HepG2 (cell line): ENCODE data around the gene GATA1. TPM values are rescaled to one million over a fixed set of nuclear protein-coding genes. Genes with fewer than 3 reads are reported as not detected.

ENCODE experiments used
- AGO1 ChIP-seq: fragments of 200-400 bp; formaldehyde crosslinking; IDR thresholded peaks from 2 replicates; pipeline ENCODE4 v1.6.1; 2017; ENCODE audit warnings: mild to moderate bottlenecking, low read depth, low read length, moderate library complexity; ENCODE audit not compliant: poor library complexity, severe bottlenecking
- AHR ChIP-seq: IDR thresholded peaks from 2 replicates; pipeline ENCODE4 v1.6.1; 2018; ENCODE audit warnings: missing genetic modification reagents, missing compliant biosample characterization
- CBX5 ChIP-seq: sonication (generic); formaldehyde crosslinking; IDR thresholded peaks from 2 replicates; pipeline ENCODE4 v1.4.0; 2020; ENCODE audit warnings: missing genetic modification reagents, borderline replicate concordance
- EHMT2 ChIP-seq: fragments of 200-600 bp; sonication (generic); IDR thresholded peaks from 2 replicates; pipeline ENCODE4 v1.7.0; 2017; ENCODE audit warnings: antibody characterized with exemption, low read depth, low read length, borderline replicate concordance
- EP300 ChIP-seq, 3 experiments: sonication (generic) in 1 of 3; formaldehyde crosslinking in 1 of 3; IDR thresholded peaks; 2 replicates each; pipeline versions ENCODE4 v1.5.1 to v1.6.1; 2011 to 2020; ENCODE audit warnings: low read depth in 2 of 3, low read length in 2 of 3, borderline replicate concordance in 1 of 3, improper control_type of control experiment in 1 of 3, mild to moderate bottlenecking in 1 of 3, missing genetic modification reagents in 1 of 3, moderate library complexity in 1 of 3
- FOXM1 ChIP-seq: sonication (generic); formaldehyde crosslinking; IDR thresholded peaks from 2 replicates; pipeline ENCODE4 v1.5.0; 2020; ENCODE audit warnings: missing genetic modification reagents
- HDAC2 ChIP-seq: sonication (generic); formaldehyde crosslinking; IDR thresholded peaks from 2 replicates; pipeline ENCODE4 v1.4.0; 2020; ENCODE audit warnings: missing genetic modification reagents
- KDM3A ChIP-seq: IDR thresholded peaks from 2 replicates; pipeline ENCODE4 v1.6.1; 2018; ENCODE audit warnings: low read depth, missing compliant biosample characterization
- MXD4 ChIP-seq: IDR thresholded peaks from 2 replicates; pipeline ENCODE4 v1.6.1; 2016; ENCODE audit warnings: mild to moderate bottlenecking, missing biosample characterization, missing genetic modification reagents
- SOX6 ChIP-seq, 2 experiments: fragments of 450-650 bp in 1 of 2; sonication (generic) in 1 of 2; formaldehyde crosslinking in 1 of 2; IDR thresholded peaks; 2 replicates each; pipeline versions ENCODE4 v1.4.0 to v1.6.1; 2017 to 2020; ENCODE audit warnings: antibody characterized with exemption in 1 of 2, mild to moderate bottlenecking in 1 of 2, missing genetic modification reagents in 1 of 2
- ZNF17 ChIP-seq: sonication (generic); formaldehyde crosslinking; IDR thresholded peaks from 2 replicates; pipeline ENCODE4 v1.5.0; 2020; ENCODE audit warnings: mild to moderate bottlenecking, missing genetic modification reagents
- ZNF282 ChIP-seq: fragments of 450-650 bp; IDR thresholded peaks from 2 replicates; pipeline ENCODE4 v1.6.1; 2018; ENCODE audit not compliant: partially characterized antibody
- ZNF549 ChIP-seq: sonication (generic); formaldehyde crosslinking; IDR thresholded peaks from 2 replicates; pipeline ENCODE4 v1.5.0; 2020; ENCODE audit warnings: missing genetic modification reagents
- ZNF558 ChIP-seq: sonication (generic); formaldehyde crosslinking; IDR thresholded peaks from 2 replicates; pipeline ENCODE4 v1.9.0; 2022; ENCODE audit warnings: mild to moderate bottlenecking, missing genetic modification reagents, borderline replicate concordance
- ZNF572 ChIP-seq: sonication (generic); formaldehyde crosslinking; IDR thresholded peaks from 2 replicates; pipeline ENCODE4 v1.5.1; 2020; ENCODE audit warnings: mild to moderate bottlenecking, missing genetic modification reagents
- ZNF747 ChIP-seq: sonication (generic); formaldehyde crosslinking; IDR thresholded peaks from 2 replicates; pipeline ENCODE4 v1.8.1; 2023; ENCODE audit warnings: missing genetic modification reagents, mild to moderate bottlenecking, borderline replicate concordance
- ZSCAN22 ChIP-seq: sonication (generic); formaldehyde crosslinking; IDR thresholded peaks from 2 replicates; pipeline ENCODE4 v1.4.0; 2020; ENCODE audit warnings: mild to moderate bottlenecking, missing genetic modification reagents
- polyA plus RNA-seq, 8 experiments: library from polyadenylated mRNA; depleted of rRNA in 3 of 8; stranded (reverse) in 7 of 8; unstranded in 1 of 8; fragments of >200 nt; fragmentation: Illumina TruSeq in 4 of 8; extraction: Trizol in 4 of 8; gene quantifications; 2 replicates each; pipeline versions ENCODE4 v1.2.1 to v1.2.3, GENCODE V29; 2011 to 2016; ENCODE audit warnings: low read depth in 4 of 8, missing spikeins in 1 of 8, mixed read lengths in 1 of 8; ENCODE audit not compliant: insufficient read depth in 1 of 8
- total RNA-seq, 5 experiments: library from RNA; depleted of rRNA; stranded (reverse); fragments of >200 nt; fragmentation: Illumina TruSeq; extraction: Trizol; gene quantifications; 2 replicates each; pipeline ENCODE4 v1.2.3, GENCODE V29; 2016; ENCODE audit warnings: low read depth in 1 of 5
- TF ChIP-seq, protein P1 (sequence below): sonication (generic); formaldehyde crosslinking; IDR thresholded peaks from 2 replicates; pipeline ENCODE4 v1.4.0; 2020; ENCODE audit warnings: missing genetic modification reagents
- TF ChIP-seq, protein P2 (sequence below): sonication (generic); formaldehyde crosslinking; IDR thresholded peaks from 2 replicates; pipeline ENCODE4 v1.4.0; 2020; ENCODE audit warnings: missing genetic modification reagents
- TF ChIP-seq, protein P3 (sequence below): sonication (generic); formaldehyde crosslinking; IDR thresholded peaks from 2 replicates; pipeline ENCODE4 v1.4.0; 2020; ENCODE audit warnings: missing genetic modification reagents
- TF ChIP-seq, protein P4 (sequence below): sonication (generic); formaldehyde crosslinking; IDR thresholded peaks from 2 replicates; pipeline ENCODE4 v1.4.0; 2020; ENCODE audit warnings: missing genetic modification reagents
- TF ChIP-seq, protein P5 (sequence below): sonication (generic); formaldehyde crosslinking; IDR thresholded peaks from 2 replicates; pipeline ENCODE4 v1.4.0; 2020; ENCODE audit warnings: mild to moderate bottlenecking, missing genetic modification reagents
- TF ChIP-seq, protein P6 (sequence below): sonication (generic); formaldehyde crosslinking; IDR thresholded peaks from 2 replicates; pipeline ENCODE4 v1.5.0; 2020; ENCODE audit warnings: missing genetic modification reagents, mild to moderate bottlenecking, borderline replicate concordance

Gene GATA1
- total and polyA plus RNA-seq, 2 of the 13 experiments (the other 11 are each of a cell fraction or from before 2014, with no cell fraction given), result 0.13 TPM; not detected in 1

DNA sequence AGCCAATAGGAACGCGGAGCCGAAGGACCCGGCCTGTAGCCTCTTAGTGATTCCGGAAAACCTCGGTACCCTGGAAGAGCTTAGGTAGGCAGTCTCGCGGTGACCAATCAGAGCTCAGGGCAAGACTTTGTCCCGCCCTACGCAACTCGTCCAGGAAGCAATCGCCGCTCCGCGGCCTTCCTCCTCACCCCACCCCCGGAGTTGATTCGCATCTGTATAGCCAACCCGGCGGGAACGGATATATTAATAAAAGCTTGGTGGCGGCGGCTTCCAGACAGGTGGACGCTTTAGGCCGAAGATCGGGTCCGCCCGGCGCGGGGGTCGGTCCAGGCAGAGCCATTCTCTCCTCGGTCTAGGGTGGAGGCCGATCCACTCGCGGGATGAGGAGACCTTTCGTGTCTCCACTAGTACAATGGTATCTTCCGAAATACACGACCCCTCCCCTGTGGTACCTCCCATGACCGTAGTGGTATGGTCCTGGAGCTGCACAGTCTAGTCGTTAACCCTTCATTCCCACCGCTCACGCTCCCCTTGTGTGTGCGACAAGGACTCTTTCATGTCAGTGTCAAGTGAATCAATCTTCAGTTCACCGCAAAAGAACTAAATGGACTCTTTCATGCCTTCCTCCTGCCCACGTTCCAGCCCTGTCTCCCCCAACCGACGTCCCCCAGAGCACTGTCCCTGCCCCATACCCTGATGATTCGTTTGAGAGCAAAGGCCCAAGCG lies 49.0 kb upstream of the GATA1 start (continued):
- TF ChIP-seq ZNF747 (CRISPR knock-in tag), result no peak
- no peak for TF ChIP-seq AGO1
- TF ChIP-seq ZSCAN22, result no peak
- no peak for TF ChIP-seq ZNF549 (CRISPR knock-in tag)
- TF ChIP-seq, protein P1, sequence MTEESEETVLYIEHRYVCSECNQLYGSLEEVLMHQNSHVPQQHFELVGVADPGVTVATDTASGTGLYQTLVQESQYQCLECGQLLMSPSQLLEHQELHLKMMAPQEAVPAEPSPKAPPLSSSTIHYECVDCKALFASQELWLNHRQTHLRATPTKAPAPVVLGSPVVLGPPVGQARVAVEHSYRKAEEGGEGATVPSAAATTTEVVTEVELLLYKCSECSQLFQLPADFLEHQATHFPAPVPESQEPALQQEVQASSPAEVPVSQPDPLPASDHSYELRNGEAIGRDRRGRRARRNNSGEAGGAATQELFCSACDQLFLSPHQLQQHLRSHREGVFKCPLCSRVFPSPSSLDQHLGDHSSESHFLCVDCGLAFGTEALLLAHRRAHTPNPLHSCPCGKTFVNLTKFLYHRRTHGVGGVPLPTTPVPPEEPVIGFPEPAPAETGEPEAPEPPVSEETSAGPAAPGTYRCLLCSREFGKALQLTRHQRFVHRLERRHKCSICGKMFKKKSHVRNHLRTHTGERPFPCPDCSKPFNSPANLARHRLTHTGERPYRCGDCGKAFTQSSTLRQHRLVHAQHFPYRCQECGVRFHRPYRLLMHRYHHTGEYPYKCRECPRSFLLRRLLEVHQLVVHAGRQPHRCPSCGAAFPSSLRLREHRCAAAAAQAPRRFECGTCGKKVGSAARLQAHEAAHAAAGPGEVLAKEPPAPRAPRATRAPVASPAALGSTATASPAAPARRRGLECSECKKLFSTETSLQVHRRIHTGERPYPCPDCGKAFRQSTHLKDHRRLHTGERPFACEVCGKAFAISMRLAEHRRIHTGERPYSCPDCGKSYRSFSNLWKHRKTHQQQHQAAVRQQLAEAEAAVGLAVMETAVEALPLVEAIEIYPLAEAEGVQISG (CRISPR knock-in tag), result peak; percentile 50
- no peak for TF ChIP-seq ZNF17
- TF ChIP-seq ZNF572, result no peak
- TF ChIP-seq KDM3A, result no peak
- TF ChIP-seq HDAC2 (CRISPR knock-in tag), result no peak
- TF ChIP-seq AHR (CRISPR knock-in tag), result no peak
- no peak for TF ChIP-seq EP300 (IDR thresholded peaks at IDR 0.05; ENCODE audit: low read depth in 2 of 2, low read length in 2 of 2)
- TF ChIP-seq EP300 (CRISPR knock-in tag; IDR thresholded peaks at IDR 0.05; ENCODE audit: borderline replicate concordance), result no peak
- no peak for TF ChIP-seq ZNF282
- TF ChIP-seq, protein P2, sequence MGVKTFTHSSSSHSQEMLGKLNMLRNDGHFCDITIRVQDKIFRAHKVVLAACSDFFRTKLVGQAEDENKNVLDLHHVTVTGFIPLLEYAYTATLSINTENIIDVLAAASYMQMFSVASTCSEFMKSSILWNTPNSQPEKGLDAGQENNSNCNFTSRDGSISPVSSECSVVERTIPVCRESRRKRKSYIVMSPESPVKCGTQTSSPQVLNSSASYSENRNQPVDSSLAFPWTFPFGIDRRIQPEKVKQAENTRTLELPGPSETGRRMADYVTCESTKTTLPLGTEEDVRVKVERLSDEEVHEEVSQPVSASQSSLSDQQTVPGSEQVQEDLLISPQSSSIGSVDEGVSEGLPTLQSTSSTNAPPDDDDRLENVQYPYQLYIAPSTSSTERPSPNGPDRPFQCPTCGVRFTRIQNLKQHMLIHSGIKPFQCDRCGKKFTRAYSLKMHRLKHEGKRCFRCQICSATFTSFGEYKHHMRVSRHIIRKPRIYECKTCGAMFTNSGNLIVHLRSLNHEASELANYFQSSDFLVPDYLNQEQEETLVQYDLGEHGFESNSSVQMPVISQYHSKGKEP, result no peak
- no peak for TF ChIP-seq FOXM1
- no peak for TF ChIP-seq EHMT2
- no peak for TF ChIP-seq SOX6 (IDR thresholded peaks at IDR 0.05)
- no peak for TF ChIP-seq SOX6 (CRISPR knock-in tag; IDR thresholded peaks at IDR 0.05)
- TF ChIP-seq MXD4 (CRISPR knock-in tag), result no peak
- TF ChIP-seq, protein P3, sequence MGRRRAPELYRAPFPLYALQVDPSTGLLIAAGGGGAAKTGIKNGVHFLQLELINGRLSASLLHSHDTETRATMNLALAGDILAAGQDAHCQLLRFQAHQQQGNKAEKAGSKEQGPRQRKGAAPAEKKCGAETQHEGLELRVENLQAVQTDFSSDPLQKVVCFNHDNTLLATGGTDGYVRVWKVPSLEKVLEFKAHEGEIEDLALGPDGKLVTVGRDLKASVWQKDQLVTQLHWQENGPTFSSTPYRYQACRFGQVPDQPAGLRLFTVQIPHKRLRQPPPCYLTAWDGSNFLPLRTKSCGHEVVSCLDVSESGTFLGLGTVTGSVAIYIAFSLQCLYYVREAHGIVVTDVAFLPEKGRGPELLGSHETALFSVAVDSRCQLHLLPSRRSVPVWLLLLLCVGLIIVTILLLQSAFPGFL (CRISPR knock-in tag), result no peak
- TF ChIP-seq, protein P4, sequence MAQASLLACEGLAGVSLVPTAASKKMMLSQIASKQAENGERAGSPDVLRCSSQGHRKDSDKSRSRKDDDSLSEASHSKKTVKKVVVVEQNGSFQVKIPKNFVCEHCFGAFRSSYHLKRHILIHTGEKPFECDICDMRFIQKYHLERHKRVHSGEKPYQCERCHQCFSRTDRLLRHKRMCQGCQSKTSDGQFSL (CRISPR knock-in tag), result no peak
- TF ChIP-seq, protein P5, sequence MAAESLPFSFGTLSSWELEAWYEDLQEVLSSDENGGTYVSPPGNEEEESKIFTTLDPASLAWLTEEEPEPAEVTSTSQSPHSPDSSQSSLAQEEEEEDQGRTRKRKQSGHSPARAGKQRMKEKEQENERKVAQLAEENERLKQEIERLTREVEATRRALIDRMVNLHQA, result no peak
- no peak for TF ChIP-seq CBX5 (CRISPR knock-in tag)
- TF ChIP-seq, protein P6, sequence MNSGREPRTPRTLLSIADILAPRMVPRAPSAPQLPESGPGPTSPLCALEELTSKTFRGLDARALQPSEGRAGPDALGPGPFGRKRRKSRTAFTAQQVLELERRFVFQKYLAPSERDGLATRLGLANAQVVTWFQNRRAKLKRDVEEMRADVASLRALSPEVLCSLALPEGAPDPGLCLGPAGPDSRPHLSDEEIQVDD (CRISPR knock-in tag), result no peak
- TF ChIP-seq ZNF558 (CRISPR knock-in tag), result no peak
